Measurements from ENCODE around the gene SENP2. TPM values are rescaled to one million over a fixed set of nuclear protein-coding genes. Genes with fewer than 3 reads are reported as not detected.

Gene SENP2
- total and polyA plus RNA-seq, 9 of the 15 experiments (the other 6 are each of a cell fraction or from before 2014, with no cell fraction given) = 11.8 to 67.1 (median 41.1) TPM

DNA sequence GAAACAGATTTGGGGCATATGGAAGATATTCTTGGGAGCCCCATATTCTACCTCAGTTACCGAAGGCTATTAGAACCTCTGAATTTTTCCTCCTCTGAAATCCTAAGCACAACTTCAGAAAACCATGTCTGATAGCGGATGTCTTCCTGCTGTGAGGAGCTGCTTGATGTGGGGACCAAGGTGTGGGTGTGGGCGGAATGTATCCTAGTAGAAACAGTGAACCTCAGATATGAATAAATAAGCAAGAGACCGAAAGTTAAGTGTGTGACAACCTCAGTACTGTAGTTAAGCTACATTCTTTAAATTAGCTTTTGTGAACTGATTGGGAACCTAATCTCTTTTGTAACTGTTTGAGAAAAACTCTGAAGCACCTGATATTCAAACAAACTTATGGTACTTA lies 46.9 kb downstream of the SENP2 start (continued):
- TF ChIP-seq, protein P1, sequence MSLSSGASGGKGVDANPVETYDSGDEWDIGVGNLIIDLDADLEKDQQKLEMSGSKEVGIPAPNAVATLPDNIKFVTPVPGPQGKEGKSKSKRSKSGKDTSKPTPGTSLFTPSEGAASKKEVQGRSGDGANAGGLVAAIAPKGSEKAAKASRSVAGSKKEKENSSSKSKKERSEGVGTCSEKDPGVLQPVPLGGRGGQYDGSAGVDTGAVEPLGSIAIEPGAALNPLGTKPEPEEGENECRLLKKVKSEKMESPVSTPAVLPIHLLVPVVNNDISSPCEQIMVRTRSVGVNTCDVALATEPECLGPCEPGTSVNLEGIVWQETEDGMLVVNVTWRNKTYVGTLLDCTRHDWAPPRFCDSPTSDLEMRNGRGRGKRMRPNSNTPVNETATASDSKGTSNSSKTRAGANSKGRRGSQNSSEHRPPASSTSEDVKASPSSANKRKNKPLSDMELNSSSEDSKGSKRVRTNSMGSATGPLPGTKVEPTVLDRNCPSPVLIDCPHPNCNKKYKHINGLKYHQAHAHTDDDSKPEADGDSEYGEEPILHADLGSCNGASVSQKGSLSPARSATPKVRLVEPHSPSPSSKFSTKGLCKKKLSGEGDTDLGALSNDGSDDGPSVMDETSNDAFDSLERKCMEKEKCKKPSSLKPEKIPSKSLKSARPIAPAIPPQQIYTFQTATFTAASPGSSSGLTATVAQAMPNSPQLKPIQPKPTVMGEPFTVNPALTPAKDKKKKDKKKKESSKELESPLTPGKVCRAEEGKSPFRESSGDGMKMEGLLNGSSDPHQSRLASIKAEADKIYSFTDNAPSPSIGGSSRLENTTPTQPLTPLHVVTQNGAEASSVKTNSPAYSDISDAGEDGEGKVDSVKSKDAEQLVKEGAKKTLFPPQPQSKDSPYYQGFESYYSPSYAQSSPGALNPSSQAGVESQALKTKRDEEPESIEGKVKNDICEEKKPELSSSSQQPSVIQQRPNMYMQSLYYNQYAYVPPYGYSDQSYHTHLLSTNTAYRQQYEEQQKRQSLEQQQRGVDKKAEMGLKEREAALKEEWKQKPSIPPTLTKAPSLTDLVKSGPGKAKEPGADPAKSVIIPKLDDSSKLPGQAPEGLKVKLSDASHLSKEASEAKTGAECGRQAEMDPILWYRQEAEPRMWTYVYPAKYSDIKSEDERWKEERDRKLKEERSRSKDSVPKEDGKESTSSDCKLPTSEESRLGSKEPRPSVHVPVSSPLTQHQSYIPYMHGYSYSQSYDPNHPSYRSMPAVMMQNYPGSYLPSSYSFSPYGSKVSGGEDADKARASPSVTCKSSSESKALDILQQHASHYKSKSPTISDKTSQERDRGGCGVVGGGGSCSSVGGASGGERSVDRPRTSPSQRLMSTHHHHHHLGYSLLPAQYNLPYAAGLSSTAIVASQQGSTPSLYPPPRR (CRISPR knock-in tag; IDR thresholded peaks at IDR 0.05; ENCODE audit: borderline replicate concordance) = no peak
- TF ChIP-seq, protein P2, sequence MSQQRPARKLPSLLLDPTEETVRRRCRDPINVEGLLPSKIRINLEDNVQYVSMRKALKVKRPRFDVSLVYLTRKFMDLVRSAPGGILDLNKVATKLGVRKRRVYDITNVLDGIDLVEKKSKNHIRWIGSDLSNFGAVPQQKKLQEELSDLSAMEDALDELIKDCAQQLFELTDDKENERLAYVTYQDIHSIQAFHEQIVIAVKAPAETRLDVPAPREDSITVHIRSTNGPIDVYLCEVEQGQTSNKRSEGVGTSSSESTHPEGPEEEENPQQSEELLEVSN (IDR thresholded peaks at IDR 0.05; ENCODE audit: borderline replicate concordance in 1 of 2, extremely low read depth in 1 of 2, insufficient read depth in 1 of 2, insufficient read length in 1 of 2, low read depth in 1 of 2, low read length in 1 of 2, poor library complexity in 1 of 2, severe bottlenecking in 1 of 2) = no peak
- no peak for TF ChIP-seq TEAD1 (CRISPR knock-in tag; IDR thresholded peaks at IDR 0.05)
- TF ChIP-seq HMG20B (CRISPR knock-in tag; IDR thresholded peaks at IDR 0.05) = no peak
